GM19468 (cell line): ENCODE results near the gene SLC45A2.
A peak's percentile ranks its signal among the peaks of the same experiment; 100 is the strongest.

Source experiments
- ATAC-seq: cut with Tn5 transposase; IDR thresholded peaks from one replicate; pipeline ENCODE4 v1.9.1; 2021; ENCODE audit warnings: mild to moderate bottlenecking, moderate library complexity, moderate number of reproducible peaks; ENCODE audit not compliant: unreplicated experiment; ENCODE audit errors: extremely low read depth

SLC45A2 gene

DNA sequence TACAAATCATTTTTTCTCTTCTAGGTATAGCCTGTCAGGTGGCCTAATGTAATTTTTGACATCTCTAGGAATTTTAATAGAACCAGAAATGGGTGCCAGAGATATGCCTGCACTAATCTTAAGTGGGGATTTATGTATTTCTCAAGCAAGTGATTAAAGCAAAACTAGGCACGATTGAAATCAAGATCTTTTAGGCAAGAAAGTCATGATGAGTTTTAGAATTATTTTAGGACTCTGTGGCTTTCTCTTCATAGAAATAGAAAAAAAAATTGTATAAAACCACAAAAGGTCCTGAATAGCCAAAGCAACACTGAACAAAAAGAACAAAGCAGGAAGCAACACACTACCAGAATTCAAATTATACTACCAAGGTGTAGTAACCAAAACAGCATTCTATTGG is 24.3 kb upstream of the SLC45A2 start:
- ATAC-seq: no peak

DNA sequence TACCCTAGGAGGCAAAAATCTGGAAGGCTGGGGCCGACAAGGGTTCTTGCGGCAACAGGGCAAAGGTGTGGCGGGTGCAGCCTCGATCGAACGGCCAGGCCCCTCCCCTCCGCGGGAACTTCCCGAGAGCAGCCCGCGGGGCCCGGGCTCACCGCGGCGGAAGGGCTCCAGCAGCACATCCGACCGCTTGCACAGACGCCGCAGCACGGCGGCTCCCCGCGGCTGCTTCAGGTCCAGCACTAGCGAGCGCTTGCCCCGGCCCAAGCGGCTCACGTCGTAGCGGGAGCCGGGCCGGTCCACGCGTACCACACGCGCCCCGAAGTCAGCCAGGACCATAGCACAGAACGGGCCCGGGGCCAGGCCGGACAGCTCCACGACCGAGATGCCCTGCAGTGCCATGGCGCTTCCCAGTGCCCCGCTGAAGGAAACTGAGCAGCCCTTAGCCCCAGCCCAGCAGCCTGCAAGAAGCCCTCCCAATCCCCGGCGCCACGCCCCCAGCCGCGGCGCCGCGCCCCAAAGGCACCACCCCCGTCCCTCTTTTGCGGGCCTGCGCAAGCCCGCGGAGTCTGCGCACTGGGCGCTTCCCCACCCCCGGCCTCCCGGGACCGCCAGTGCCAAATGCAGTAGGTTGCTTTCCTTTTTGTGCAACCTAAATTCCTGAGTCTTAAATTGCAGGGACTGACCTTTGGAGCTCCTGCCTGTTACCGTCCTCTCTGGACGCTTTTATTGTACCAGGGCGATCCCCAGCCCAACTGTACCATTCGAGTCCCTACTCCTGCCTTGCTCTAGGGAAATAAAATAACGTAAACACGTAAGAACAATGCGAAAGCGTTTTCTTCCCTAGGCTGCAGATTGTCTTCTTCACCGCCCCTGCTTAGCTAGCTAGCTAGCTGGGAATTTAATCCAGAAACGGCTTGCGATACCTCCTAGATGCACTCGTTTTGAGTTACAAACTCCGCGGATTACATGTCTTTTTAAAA is 23.4 kb upstream of the SLC45A2 start, which contains the start of gene AMACR:
AMACR (minus strand) TSS at position 430 of the 980 bp plus-strand sequence; CDS start at position 399, 31 bp downstream.
- peak; percentile 78 for ATAC-seq

DNA sequence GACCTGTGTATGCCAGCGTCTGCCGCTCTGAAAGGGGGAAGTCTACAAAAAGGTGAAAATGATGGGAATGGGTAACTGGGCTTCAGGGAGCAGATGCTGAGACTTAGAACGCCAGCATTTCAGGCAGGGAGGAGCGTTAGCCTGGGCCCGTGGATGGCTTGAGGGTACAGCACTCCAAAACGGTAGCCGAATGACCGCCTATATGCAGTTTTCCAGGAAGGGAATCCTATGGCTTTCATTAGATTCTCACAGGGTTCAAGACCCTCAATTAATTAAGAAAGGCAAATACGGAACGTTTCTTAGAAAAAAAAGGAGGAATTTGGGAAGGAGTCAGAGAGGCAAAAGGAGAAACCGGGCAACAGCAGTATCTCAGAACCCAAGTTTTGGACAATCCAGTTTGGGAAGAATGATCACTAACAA is 22.7 kb upstream of the SLC45A2 start:
- ATAC-seq: no peak

DNA sequence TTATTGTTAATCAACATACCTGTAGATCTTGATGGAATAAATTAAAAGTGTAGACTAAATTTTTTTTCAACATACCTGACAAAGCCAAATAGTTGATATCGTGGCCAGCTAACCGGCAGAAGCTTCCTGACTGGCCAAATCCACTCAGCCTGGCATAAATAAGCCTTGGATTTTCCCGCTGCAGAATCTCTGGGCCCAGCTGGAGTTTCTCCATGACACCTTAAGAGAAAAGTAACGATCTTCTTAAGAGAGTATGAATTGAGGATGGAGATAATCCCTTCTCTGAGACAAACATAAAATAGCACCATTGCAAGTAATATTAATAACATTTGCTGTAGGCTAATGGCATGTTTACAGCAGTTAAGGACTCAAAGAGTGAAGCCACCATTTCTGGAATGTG is 21.2 kb upstream of the SLC45A2 start:
- ATAC-seq: no peak

DNA sequence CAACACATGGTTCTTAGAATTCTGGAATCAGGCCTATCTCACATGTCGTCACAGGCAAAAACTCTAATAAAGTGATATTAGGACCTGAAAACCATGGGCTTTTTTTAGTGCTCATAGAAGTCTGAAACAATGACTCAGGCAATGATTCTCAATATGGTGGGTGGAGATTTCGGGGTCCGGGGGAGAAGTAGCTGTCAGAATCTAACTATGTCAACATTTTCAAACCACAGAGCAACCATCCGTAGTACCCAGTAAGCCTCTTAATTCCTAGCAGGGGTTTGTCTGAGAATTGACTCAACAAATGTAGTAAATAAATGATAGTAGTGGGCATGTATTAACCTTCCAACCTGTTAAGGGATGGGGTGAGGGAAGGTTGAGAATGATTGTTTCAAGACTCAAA is 20.7 kb upstream of the SLC45A2 start:
- ATAC-seq: no peak

DNA sequence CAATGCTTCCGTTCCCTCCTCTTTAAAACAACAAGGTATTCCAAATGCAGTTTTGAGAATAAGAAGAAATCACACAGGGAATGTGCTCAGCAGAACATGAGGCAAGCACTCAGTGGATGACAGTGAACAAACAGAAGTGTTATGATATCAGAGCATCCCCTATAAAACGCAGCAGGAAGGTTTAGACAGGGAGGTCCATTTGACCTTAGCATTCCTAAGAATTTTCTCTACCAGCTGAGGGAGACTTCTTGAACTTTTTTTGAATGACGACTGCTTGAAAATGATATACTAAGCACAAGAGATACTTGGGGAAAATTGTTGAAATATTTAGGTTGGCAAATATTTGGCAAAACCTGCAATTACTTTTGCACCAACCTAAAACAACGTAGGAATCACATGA is 19.4 kb upstream of the SLC45A2 start:
- no peak for ATAC-seq

DNA sequence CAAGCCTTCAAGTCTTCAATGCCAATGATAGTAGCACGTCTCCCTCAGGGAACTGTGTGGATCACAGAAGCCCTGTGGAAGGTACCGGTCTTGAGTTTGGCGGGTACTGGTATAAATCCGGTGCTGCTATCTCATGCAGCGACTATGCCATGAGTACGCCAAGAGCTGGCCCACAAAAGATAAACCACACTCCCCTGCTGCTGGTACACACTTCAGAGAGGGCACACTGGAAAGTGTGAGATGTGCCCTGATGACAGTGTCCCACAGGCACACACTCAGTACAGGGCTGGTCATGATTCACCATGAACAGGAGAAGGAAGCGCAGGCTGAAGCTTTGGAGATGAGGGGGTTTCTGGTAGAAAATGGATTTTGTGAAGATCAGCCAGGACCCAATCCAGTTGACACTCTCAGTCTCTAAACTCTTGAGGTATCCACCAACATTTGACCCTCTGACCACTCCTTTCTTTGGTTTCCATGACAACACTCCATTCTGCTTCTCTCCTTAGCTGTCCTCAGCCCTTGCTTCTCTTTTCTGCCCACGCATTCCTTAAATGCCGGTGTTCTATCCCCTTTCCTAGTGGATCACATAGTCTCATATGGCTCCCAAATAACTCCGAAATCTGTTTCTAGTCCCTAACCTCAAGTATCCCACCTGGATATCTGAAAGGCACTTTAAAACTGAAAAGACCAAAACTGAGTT is 18.3 kb upstream of the SLC45A2 start:
- no peak for ATAC-seq

DNA sequence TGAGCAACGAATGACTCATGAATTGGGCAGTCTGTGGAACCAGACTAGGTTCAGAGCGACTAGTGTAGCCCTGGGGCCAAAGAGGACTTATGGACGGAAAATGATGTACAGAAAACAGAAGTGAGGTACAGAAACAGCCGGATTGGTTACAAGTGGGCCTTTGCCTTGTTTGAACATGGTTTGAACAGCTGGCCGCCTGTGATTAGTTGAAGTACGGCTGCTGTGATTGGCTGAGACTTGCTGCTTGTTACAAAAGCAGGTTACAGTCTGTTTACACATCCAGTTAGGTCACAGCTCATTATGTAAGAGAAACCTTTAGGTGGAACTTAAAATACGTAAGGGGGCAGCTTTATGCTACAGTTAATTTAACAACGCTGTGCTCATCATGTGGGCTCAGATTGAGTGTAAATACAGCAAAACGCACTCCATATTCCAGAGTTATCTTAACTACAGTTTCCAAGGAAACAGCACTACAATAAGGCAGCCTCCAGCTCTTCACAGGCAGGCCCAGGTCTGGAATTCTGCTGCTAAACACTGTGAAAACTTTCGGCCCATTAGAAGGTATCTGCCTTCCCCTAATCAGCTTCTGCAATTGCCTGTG is 16.8 kb upstream of the SLC45A2 start:
- no peak for ATAC-seq

DNA sequence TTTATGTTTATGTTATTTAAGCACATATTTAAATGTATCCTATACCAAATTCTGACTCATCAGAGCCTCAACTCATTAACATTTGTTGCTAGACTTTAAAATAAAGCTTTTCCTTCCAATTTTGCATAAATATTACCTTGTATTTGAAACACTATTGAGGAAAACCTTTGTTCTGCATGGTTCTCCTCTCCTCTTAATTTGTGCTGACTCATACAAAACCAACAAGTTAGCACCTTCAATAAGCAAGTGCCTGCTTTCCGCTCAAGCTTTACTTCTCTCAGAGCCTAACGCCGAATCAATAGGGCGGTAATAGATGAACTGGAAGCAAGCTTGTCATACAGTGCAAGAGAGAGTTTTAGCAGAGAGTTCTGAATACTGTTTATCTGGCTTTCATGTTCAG is 15.5 kb upstream of the SLC45A2 start:
- ATAC-seq: no peak

DNA sequence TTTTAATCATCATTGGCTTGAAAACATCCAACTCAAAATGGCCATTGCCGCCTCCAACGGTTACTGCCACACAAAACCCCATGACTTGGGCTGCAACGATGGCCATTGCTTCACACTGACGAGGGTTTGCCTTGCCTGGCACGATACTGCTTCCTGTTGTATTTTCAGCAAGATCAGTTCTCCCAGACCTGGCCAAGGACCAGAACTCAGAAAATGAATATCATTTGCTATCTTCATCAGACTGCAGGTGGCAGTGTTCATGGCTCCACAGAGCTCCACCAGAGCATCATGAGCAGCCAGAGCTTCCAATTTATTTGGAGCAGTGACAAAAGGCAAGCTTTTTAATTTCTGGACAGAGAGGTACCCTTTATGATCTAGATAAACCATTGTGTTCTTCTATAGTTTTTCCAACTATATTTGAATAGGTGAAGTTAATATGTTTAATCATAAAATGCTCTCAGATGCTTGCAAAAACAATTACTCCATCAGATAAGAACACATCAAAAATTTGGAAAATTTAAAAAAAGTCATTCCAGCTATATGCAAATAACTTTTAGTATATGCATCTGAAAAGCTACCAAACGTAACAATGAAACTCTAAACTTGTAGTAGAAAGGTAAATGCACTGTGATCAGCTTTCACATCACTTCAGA is 13.0 kb upstream of the SLC45A2 start:
- ATAC-seq: peak; percentile 53

DNA sequence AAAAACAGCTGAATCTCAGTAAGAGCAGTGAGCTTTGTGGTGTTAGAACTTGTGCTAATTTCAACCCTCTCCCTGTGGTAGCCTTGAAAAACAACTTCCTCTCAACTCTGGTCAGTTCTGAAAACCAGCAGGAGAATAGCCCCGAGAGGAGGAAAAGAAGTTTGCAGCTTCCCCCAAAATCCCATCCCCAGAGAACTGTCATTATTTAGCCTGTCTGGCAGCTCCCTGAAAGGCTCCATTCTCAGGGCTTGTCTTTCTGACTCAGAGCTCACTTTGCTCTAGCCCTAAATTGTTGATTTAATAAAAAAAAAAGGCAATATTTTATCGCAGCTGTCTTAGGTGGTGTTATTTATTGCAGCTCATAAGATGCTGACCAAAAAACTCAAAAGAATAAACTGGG is 11.4 kb upstream of the SLC45A2 start:
- ATAC-seq: no peak

DNA sequence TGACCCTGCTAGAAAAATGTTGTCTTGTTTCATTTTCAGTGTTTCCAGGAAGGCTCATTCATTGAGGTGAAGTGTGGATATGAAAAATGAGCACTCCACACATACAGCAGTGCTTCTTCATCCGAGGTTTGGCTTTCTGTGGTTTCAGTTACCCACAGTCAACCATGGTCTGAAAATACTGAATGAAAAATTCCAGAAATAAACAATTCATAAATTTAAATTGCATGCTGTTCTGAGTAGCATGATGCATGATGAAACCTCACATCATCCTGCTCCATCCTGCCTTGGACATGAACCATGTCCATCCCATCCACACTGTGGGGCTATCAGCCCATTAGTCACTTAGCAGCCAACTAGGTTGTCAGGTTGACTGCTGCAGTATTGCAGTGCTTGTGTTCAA is 10.4 kb upstream of the SLC45A2 start:
- no peak for ATAC-seq

DNA sequence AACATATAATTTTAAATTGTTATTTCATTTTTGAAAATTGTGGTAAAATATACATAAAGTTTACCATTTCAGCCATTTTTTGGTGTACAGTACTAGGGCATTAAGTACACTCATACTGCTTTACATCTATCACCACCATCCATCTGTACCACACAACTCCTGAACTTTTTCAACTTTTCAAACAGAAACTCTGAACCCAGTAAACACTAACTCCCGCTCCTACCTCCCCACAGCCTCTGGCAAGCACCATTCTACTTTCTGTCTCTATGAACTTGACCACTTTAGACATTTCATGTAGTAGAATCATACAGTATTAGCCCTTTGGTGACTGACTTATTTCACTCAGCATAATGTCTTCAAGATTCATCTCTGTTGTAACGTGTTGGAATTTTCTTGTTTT is 8.4 kb upstream of the SLC45A2 start:
- ATAC-seq: no peak

DNA sequence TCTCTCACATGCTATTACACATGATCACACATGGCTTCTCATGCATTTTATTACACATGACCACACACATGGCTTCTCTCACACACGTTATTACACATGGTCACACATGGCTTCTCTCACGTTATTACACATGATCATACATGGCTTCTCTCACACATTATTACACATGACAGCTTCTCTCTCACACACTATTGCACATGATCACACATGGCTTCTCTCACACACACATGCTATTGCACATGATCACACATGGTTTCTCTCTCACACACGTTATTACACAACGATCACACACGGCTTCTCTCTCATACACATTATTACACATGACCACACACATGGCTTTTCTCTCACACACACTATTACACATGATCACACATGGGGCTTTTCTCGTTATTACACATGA is 954 bp upstream of the SLC45A2 start:
- ATAC-seq: no peak

DNA sequence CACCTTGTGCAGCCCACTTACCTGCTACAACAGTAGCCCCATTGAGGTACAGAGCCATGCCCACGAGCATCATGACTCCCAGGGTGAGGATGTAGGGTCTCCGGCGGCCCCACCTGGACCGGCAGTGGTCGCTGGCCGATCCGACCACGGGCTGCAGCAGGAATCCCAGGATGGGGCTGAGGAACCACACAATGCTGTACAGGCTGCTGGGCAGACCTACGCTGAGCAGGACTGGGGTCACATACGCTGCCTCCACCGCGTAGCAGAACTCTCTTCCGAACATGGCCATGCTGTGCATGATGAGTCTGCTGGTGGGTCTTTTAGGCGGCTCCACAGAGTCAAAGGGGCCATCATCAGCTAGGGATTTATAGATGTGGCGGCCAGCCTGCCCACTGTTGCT is 315 bp downstream of the SLC45A2 start:
- no peak for ATAC-seq

DNA sequence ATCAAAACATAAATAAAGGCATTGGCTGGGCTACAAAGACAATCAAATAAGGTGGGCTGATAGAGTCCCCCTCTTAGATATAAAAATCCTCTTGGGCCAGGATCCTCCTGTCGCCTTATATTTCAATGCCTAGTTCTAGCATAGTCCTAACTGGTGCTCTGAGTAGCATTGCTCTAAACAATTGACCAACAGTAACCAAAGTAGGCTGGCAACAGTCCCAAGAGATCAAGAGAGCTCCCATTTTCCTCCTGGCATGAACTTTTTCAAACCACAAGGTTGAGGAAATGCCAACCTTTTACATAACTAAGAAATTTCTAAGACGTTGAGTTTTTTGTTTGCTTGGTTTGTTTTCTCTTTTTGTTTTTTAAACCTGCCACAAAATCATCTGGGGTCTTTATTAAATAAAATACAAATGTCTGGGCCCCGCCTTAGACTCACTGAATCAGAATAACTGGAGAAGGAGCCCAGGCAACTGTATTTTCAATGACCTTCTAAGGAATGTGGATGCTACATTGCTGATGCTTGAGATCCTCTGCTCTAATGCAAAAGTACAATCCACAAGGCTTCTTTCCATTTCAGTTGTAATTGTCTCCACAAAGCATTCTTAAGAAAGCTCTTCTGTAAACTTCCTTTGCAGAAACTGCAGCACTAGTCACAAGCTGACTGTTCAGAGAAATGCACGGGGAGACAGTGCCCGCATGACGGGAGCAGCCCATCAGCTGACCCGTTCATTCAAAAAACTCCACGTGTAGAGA is 2.9 kb downstream of the SLC45A2 start:
- no peak for ATAC-seq

DNA sequence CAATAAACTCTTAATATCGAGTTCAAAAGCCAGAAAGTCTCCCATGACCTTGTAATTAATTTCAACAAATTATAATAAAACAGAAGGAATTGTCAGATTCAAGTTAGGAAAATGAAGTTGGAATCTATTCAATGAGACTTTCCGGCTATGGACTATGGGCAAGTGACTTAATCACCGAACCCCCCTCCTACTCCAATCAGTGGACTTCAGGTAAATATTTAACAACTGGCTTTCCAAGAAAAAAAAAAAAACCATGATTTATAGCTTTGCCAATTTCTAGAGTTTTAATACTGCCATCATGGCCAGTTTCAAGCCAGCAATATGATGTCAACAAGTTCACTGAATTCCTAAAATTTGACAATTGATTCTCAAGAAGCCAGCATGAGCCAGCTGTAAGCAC is 4.5 kb downstream of the SLC45A2 start:
- no peak for ATAC-seq

DNA sequence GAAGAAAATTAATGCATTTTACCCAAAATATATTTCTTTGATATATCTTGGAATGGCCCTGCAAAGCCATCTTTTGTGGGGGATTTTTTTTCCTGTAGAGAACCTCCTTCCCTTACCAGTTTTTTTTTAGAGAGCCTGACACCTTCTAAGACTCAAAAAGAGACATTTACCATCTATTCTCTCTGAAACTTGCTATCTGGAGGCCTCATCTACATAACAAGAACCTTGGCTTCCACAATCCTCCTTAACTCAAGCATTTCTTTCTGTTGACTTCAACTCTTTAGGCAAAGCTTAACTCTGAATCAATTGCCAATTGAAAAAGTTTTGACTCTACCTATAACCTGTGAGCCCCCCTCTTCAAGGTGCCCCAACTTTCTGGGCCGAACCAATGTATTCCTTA is 6.2 kb downstream of the SLC45A2 start:
- ATAC-seq: no peak

DNA sequence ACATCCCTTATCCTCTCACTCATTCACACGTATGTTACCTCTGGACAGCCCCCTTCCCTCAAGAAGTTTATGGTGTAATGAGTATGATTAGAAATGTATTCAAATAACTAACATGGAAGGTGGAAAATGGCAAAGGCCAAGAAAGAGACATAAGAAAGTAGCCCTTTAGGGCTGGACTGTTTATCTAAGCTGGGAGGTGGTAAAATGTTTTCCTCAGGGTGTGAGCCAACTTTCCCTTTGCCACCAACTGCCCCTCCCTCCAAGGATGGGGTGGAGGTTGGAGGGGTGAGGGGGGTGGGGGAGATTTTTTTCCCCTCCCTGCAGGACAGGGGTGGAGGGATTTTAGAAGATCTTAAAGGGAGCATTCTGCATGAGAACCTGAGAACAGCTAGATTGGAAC is 8.2 kb downstream of the SLC45A2 start:
- no peak for ATAC-seq

DNA sequence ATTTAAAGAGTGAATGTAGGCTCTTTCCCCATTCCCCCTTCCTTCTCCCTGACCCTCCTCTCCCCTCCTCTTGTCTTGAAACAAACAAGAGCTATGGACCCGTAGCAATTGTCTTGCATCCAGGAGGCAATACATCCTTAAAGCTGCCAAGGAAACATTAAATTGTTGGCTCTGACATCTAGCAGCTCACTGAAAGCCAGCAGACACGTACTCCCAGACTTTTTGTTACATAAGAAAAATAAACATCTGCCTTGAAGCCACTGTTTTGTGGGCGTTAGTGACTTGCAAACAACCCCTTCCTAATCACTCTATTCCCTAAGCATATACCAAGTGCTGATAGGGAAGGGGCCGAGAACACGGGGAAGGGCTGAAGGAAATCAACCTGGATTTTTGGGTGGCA is 8.6 kb downstream of the SLC45A2 start:
- no peak for ATAC-seq
